K562 (cell line): Measurements from ENCODE around the gene STON2. TPM values are rescaled to one million over a fixed set of nuclear protein-coding genes. Genes with fewer than 3 reads are reported as not detected.
A peak's percentile ranks its signal among the peaks of the same experiment; 100 is the strongest.

Experiments used
- CEBPB ChIP-seq: fragments of 450-650 bp; IDR thresholded peaks from 2 replicates; pipeline ENCODE4 v1.6.1; 2016; ENCODE audit warnings: missing genetic modification characterization, missing compliant biosample characterization
- CXXC5 ChIP-seq: fragments of 250-450 bp; sonication (Bioruptor Pico); IDR thresholded peaks from 2 replicates; pipeline ENCODE4 v1.8.0; 2022; ENCODE audit warnings: inconsistent platforms, mild to moderate bottlenecking, moderate library complexity
- DNMT1 ChIP-seq: fragments of 450-650 bp; IDR thresholded peaks from 2 replicates; pipeline ENCODE4 v1.6.1; 2016; ENCODE audit warnings: antibody characterized with exemption, mild to moderate bottlenecking
- IRF2 ChIP-seq: sonication (generic); formaldehyde crosslinking; IDR thresholded peaks from 2 replicates; pipeline ENCODE4 v1.8.1; 2022; ENCODE audit warnings: mild to moderate bottlenecking, missing genetic modification reagents
- L3MBTL2 ChIP-seq: fragments of 450-650 bp; IDR thresholded peaks from 2 replicates; pipeline ENCODE4 v1.6.1; 2016; ENCODE audit warnings: mild to moderate bottlenecking, moderate library complexity
- POLR2AphosphoS2 ChIP-seq: IDR thresholded peaks from 2 replicates; pipeline ENCODE4 v1.6.1; 2012; ENCODE audit warnings: low read length, improper control_type of control experiment
- POLR2AphosphoS5 ChIP-seq: IDR thresholded peaks from 2 replicates; pipeline ENCODE4 v1.6.1; 2011; ENCODE audit warnings: mild to moderate bottlenecking, low read depth, low read length, moderate library complexity; ENCODE audit not compliant: control insufficient read depth, insufficient read depth
- POU5F1 ChIP-seq: fragments of 150-350 bp; IDR thresholded peaks from 2 replicates; pipeline ENCODE4 v1.6.1; 2014; ENCODE audit warnings: borderline replicate concordance, low read length, low read depth, mild to moderate bottlenecking; ENCODE audit not compliant: partially characterized antibody
- STAT5A ChIP-seq: IDR thresholded peaks from 2 replicates; pipeline ENCODE4 v1.6.1; 2012; ENCODE audit warnings: low read length, inconsistent platforms, borderline replicate concordance
- ZBED1 ChIP-seq: IDR thresholded peaks from 2 replicates; pipeline ENCODE4 v1.6.1; 2014
- ZBTB7A ChIP-seq: IDR thresholded peaks from 2 replicates; pipeline ENCODE4 v1.6.1; 2011; ENCODE audit warnings: low read depth, mild to moderate bottlenecking, low read length, moderate library complexity, borderline replicate concordance; ENCODE audit not compliant: control insufficient read depth
- polyA plus RNA-seq, 8 experiments: library from polyadenylated mRNA; depleted of rRNA in 4 of 8; stranded (reverse) in 5 of 8; unstranded in 3 of 8; fragments of >200 nt; fragmentation: Nextera tagmentation in 2 of 8; fragmentation: Illumina TruSeq in 1 of 8; extraction: Ambion mirVana in 2 of 8; extraction: Trizol in 1 of 8; gene quantifications; 2 replicates each; pipeline versions ENCODE4 v1.2.1 to v1.2.3, GENCODE V29; 2011 to 2014; ENCODE audit warnings: inconsistent platforms in 1 of 8, missing spikeins in 1 of 8
- total RNA-seq, 7 experiments: library from RNA; depleted of rRNA in 6 of 7; stranded (reverse); fragments of >200 nt in 6 of 7; fragmentation: Illumina TruSeq in 2 of 7; extraction: Trizol in 2 of 7; gene quantifications; 2 replicates each; pipeline versions ENCODE4 v1.2.1 to v1.2.3, GENCODE V29; 2011 to 2021; ENCODE audit warnings: low replicate concordance in 1 of 7
- TF ChIP-seq, protein P1 (sequence below): fragments of 200-800 bp; sonication (Bioruptor generic); IDR thresholded peaks from 2 replicates; pipeline ENCODE4 v1.6.1; 2017; ENCODE audit warnings: missing genetic modification characterization, missing compliant biosample characterization
- TF ChIP-seq, protein P2 (sequence below), 2 experiments: fragments of 250-450 bp in 1 of 2; fragments of 450-650 bp in 1 of 2; sonication (Bioruptor Pico) in 1 of 2; IDR thresholded peaks; 2 replicates each; pipeline versions ENCODE4 v1.6.1 to v1.8.0; 2016 to 2021; ENCODE audit warnings: mild to moderate bottlenecking in 2 of 2, moderate library complexity in 2 of 2, missing compliant biosample characterization in 1 of 2, missing genetic modification characterization in 1 of 2
- TF ChIP-seq, protein P3 (sequence below): fragments of 250-450 bp; sonication (Bioruptor Pico); IDR thresholded peaks from 2 replicates; pipeline ENCODE4 v1.8.0; 2021; ENCODE audit warnings: moderate library complexity, mild to moderate bottlenecking, inconsistent platforms

STON2 gene
- total and polyA plus RNA-seq, 9 of the 15 experiments (the other 6 are each of a cell fraction or from before 2014, with no cell fraction given), result 7.8 to 99.3 (median 53.5) TPM

DNA sequence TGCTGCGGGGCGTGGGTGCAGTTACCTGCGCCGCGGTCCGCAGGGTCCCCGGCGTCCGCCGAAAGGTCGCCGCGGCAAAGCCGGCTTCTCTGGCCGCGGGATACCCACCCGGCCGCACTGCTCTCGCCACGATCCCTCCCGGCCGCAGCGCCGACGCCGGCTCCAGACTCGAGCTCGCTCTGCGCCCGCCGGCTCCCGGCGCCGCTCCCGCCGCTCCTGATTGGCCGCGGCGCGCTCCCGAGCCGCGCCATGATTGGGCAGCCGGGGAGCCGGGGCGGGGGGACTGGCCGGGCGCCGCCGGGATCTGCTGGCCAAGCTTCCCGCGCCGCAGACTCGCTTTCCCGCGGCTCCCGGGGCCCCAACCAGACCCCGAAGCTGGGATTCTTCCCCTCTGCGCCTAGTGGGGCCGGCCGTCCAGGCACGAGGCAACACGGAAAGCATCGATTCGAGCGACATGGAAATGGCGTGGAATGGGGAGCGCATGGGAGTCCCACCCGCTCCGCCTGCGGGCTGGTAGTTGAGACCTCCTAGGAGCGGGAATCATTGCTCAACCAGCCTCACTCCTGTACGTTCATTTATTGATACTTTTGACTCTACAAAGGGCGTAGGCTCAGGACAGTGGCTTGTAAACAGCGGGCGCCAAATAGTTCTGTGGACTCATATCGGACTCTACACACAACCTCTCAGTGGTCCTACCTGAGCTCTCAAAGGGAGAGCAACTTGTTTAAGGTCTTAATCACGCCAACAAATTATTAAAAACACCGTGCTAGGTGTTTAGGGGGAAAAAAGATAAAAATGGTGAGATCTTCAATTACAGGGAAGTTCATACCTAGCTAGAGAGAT lies 36.4 kb upstream of the STON2 start (continued):
- TF ChIP-seq, protein P1, sequence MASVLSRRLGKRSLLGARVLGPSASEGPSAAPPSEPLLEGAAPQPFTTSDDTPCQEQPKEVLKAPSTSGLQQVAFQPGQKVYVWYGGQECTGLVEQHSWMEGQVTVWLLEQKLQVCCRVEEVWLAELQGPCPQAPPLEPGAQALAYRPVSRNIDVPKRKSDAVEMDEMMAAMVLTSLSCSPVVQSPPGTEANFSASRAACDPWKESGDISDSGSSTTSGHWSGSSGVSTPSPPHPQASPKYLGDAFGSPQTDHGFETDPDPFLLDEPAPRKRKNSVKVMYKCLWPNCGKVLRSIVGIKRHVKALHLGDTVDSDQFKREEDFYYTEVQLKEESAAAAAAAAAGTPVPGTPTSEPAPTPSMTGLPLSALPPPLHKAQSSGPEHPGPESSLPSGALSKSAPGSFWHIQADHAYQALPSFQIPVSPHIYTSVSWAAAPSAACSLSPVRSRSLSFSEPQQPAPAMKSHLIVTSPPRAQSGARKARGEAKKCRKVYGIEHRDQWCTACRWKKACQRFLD, result peak; percentile 66; the same call in 1 of the 2 replicates
- TF ChIP-seq STAT5A, result no peak
- TF ChIP-seq L3MBTL2, result peak; percentile 78
- TF ChIP-seq POLR2AphosphoS5, result peak; percentile 55
- no peak for TF ChIP-seq POU5F1
- TF ChIP-seq ZBED1, result no peak
- TF ChIP-seq, protein P2, sequence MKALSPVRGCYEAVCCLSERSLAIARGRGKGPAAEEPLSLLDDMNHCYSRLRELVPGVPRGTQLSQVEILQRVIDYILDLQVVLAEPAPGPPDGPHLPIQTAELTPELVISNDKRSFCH (CRISPR knock-in tag; IDR thresholded peaks at IDR 0.05), result no peak
- TF ChIP-seq, protein P2 (tag; IDR thresholded peaks at IDR 0.05), result 0 out of 2 replicates have a peak, but pooled peaks have one; percentile 15
- TF ChIP-seq POLR2AphosphoS2, result no peak
- TF ChIP-seq ZBTB7A, result peak; percentile 40; the same call in 1 of the 2 replicates
- TF ChIP-seq DNMT1, result no peak
- peak; percentile 85 for TF ChIP-seq CXXC5 (CRISPR knock-in tag)
- TF ChIP-seq, protein P3, sequence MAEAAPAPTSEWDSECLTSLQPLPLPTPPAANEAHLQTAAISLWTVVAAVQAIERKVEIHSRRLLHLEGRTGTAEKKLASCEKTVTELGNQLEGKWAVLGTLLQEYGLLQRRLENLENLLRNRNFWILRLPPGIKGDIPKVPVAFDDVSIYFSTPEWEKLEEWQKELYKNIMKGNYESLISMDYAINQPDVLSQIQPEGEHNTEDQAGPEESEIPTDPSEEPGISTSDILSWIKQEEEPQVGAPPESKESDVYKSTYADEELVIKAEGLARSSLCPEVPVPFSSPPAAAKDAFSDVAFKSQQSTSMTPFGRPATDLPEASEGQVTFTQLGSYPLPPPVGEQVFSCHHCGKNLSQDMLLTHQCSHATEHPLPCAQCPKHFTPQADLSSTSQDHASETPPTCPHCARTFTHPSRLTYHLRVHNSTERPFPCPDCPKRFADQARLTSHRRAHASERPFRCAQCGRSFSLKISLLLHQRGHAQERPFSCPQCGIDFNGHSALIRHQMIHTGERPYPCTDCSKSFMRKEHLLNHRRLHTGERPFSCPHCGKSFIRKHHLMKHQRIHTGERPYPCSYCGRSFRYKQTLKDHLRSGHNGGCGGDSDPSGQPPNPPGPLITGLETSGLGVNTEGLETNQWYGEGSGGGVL, result no peak
- TF ChIP-seq IRF2 (CRISPR knock-in tag), result no peak
- TF ChIP-seq CEBPB (tag), result peak; percentile 14; the same call in 1 of the 2 replicates
